Cardiac muscle cell (in vitro differentiated cells and primary cell): ENCODE data around the gene MGLL. TPM values are rescaled to one million over a fixed set of nuclear protein-coding genes. Genes with fewer than 3 reads are reported as not detected.

ENCODE experiments used
- DNase-seq, 2 donors: peaks; one replicate each; pipeline versions ENCODE4 v3.0.0 to v3.0.0-alpha.2; 2010 to 2017; ENCODE audit warnings: low read depth in 1 of 2, low spot score in 1 of 2
- H3K27ac ChIP-seq: fragments of 200-600 bp; sonication (generic); 2 replicates; pipeline ENCODE4 v1.5.1; 2016
- H3K27me3 ChIP-seq: fragments of 200-600 bp; sonication (generic); 2 replicates; pipeline ENCODE4 v1.6.0; 2016; ENCODE audit warnings: control low read depth
- H3K36me3 ChIP-seq: fragments of 200-600 bp; sonication (generic); 2 replicates; pipeline ENCODE4 v1.5.1; 2016; ENCODE audit warnings: control low read depth
- H3K4me1 ChIP-seq: fragments of 200-600 bp; sonication (generic); 2 replicates; pipeline ENCODE4 v1.8.1; 2017; ENCODE audit warnings: low read depth, mild to moderate bottlenecking, mixed run types
- H3K4me3 ChIP-seq: fragments of 200-600 bp; sonication (generic); 2 replicates; pipeline ENCODE4 v1.5.1; 2016; ENCODE audit warnings: mild to moderate bottlenecking
- H3K9me3 ChIP-seq: fragments of 200-600 bp; sonication (generic); 2 replicates; pipeline ENCODE4 v1.5.1; 2017; ENCODE audit warnings: low read depth, mild to moderate bottlenecking, control low read depth
- CTCF ChIP-seq: IDR thresholded peaks from 2 replicates; pipeline ENCODE4 v1.5.1; 2012; ENCODE audit warnings: low read depth, mild to moderate bottlenecking, low read length
- polyA plus RNA-seq: library from polyadenylated mRNA; unstranded; fragments of >200 nt; fragmentation: Nextera tagmentation; extraction: Ambion mirVana; gene quantifications from 2 replicates; pipeline ENCODE4 v1.2.1, GENCODE V29; 2016
- total RNA-seq: library from RNA; depleted of rRNA; stranded (reverse); fragments of >200 nt; gene quantifications from 2 replicates; pipeline ENCODE4 v1.2.3, GENCODE V29; 2016

MGLL gene
- total and polyA plus RNA-seq, 2 experiments from 2014 or later: 1.0 TPM

- Histone ChIP-seq H3K27ac (no peak overlapping the region), H3K27me3 (no peaks in the 10 kb centered on the region), H3K4me1 (peaks cover 7% of the 10 kb centered on the region), H3K9me3 (no peaks in the 10 kb centered on the region), H3K4me3 (no peak overlapping the region), H3K36me3 (no peaks in the 10 kb centered on the region)
- TF ChIP-seq CTCF: no peak
- DNase-seq: no peak
Observed at GRCh38 chr3:127716384-127716783, 105.9 kb downstream of the MGLL start.

- H3K27ac ChIP-seq: no peak overlapping the region
- no peaks in the 10 kb centered on the region for H3K36me3 ChIP-seq
- peaks cover 7% of the 10 kb centered on the region for H3K4me1 ChIP-seq
- TF ChIP-seq CTCF: no peak
- H3K9me3 ChIP-seq: no peaks in the 10 kb centered on the region
- H3K27me3 ChIP-seq: no peaks in the 10 kb centered on the region
- no peak overlapping the region for H3K4me3 ChIP-seq
- no peak for DNase-seq
Observed at GRCh38 chr3:127715532-127715931, 106.8 kb downstream of the MGLL start.

GRCh38 chr3:127714866-127715265 is 107.4 kb downstream of the MGLL start:
- Histone ChIP-seq H3K4me1 (peaks cover 7% of the 10 kb centered on the region), H3K27ac (no peak overlapping the region), H3K27me3 (no peaks in the 10 kb centered on the region), H3K36me3 (no peaks in the 10 kb centered on the region), H3K9me3 (no peaks in the 10 kb centered on the region), H3K4me3 (no peak overlapping the region)
- no peak for TF ChIP-seq CTCF
- DNase-seq: no peak

- Histone ChIP-seq H3K4me3 (no peak overlapping the region), H3K36me3 (no peaks in the 10 kb centered on the region), H3K27me3 (no peaks in the 10 kb centered on the region), H3K27ac (no peak overlapping the region), H3K9me3 (no peaks in the 10 kb centered on the region), H3K4me1 (peaks cover 7% of the 10 kb centered on the region)
- TF ChIP-seq CTCF: no peak
- peak in 1 of 2 donors; percentile 25 for DNase-seq
Observed at GRCh38 chr3:127714125-127714571, 108.2 kb downstream of the MGLL start.

- Histone ChIP-seq H3K4me1 (peaks cover 6% of the 10 kb centered on the region), H3K36me3 (no peaks in the 10 kb centered on the region), H3K9me3 (no peaks in the 10 kb centered on the region), H3K4me3 (no peak overlapping the region), H3K27me3 (no peaks in the 10 kb centered on the region), H3K27ac (no peak overlapping the region)
- no peak for TF ChIP-seq CTCF
- DNase-seq: no peak
Observed at GRCh38 chr3:127712881-127713771, 109.2 kb downstream of the MGLL start.
